ENCODE results near the gene DACH1. TPM values are rescaled to one million over a fixed set of nuclear protein-coding genes. Genes with fewer than 3 reads are reported as not detected.

DACH1 gene
- total RNA-seq, 4 donors from 2014 or later: 2.2 to 5.9 (median 2.8) TPM

DNA sequence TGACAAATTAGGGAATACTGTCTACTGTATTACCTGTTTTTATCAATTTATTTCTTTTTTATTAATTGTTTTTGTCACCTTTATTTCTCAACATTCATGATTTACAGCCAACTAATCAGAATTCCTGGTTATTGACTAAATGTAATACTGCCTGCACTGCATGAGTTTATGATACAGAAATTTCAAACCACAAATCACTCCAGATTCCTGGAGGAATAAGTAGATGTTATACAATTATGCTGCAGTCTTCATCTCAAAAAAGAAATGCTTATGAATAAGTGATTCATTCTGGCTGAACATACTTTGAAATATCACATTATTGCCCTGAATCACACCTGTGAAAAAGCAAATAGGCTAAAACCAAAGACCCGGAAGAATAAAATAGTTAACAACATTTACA lies 249.7 kb downstream of the DACH1 start:
- Histone ChIP-seq H3K27me3 (no peaks in the 10 kb centered on the region), H3K27ac (no peak overlapping the region), H3K4me1 (no peaks in the 10 kb centered on the region), H3K9me3 (no peaks in the 10 kb centered on the region), H3K36me3 (no peaks in the 10 kb centered on the region), H3K4me3 (no peak overlapping the region)
- DNase-seq (ENCODE audit: low spot score in 2 of 2): no peak
- TF ChIP-seq, protein P1, sequence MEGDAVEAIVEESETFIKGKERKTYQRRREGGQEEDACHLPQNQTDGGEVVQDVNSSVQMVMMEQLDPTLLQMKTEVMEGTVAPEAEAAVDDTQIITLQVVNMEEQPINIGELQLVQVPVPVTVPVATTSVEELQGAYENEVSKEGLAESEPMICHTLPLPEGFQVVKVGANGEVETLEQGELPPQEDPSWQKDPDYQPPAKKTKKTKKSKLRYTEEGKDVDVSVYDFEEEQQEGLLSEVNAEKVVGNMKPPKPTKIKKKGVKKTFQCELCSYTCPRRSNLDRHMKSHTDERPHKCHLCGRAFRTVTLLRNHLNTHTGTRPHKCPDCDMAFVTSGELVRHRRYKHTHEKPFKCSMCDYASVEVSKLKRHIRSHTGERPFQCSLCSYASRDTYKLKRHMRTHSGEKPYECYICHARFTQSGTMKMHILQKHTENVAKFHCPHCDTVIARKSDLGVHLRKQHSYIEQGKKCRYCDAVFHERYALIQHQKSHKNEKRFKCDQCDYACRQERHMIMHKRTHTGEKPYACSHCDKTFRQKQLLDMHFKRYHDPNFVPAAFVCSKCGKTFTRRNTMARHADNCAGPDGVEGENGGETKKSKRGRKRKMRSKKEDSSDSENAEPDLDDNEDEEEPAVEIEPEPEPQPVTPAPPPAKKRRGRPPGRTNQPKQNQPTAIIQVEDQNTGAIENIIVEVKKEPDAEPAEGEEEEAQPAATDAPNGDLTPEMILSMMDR (IDR thresholded peaks at IDR 0.05): no peak
- TF ChIP-seq POLR2A (IDR thresholded peaks at IDR 0.05): no peak
- no peak for TF ChIP-seq EP300 (IDR thresholded peaks at IDR 0.05)
- 81 to 100% methylated on average over 1 of the region's 1 CpG for WGBS, 2 donors

DNA sequence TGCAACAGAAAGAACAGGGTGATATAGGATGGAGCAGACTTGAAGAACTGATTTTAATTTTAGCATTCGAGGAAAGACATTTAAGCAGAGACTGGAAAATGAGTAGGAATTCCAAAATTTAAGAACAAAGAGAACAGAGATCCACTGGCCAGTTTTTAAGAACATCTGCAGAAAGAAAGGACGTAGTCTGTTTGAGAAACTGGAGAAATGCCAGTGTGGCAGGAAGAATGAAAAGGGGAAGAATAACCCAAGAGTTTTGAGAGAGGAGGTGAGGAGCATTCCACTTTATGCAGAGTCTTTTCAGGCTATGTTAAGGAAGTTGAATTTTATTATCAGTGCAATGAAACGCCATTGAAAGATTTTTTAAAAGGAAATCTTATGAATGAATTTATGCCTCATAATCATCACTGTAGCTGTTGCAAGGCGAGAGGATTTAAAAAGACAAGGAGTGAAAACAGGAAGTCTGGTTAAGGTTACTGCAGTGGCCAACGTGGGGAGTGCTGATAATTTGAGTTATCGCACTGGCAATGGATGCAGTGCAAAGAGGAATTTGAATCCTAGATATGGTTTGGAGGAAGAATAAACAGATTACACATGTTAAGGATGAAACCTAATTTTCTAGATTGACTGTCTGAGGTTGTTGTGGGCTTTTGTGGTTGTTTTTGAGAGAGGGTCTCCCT lies 253.8 kb downstream of the DACH1 start:
- no peaks in the 10 kb centered on the region for H3K9me3 ChIP-seq
- H3K4me3 ChIP-seq: no peak overlapping the region
- WGBS, 2 donors: 52 to 55% methylated on average over 6 of the region's 6 CpGs
- H3K4me1 ChIP-seq: no peaks in the 10 kb centered on the region
- TF ChIP-seq, protein P1 (IDR thresholded peaks at IDR 0.05): no peak
- TF ChIP-seq POLR2A (IDR thresholded peaks at IDR 0.05) (no peak), EP300 (IDR thresholded peaks at IDR 0.05) (no peak)
- H3K27me3 ChIP-seq: no peaks in the 10 kb centered on the region
- H3K27ac ChIP-seq: no peak overlapping the region
- no peak for DNase-seq (ENCODE audit: low spot score in 2 of 2)
- no peaks in the 10 kb centered on the region for H3K36me3 ChIP-seq

DNA sequence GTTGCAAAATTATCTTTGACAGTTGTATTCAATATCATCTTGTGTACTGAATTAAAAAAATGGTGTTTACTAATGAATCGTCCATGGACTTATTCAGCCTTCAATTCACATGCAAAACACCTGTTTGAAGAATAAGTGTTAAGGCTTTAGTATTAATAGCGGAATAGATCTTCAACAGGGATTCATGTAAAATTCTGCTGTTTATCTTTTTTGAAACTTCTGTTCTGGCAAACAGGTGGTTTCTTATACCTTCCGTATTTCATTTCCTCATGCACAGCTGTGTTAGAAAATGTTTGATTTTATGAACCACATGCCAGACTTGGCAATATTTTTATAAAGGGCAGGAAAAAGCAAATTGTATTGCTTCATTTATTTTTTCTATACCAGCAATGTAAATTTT lies 255.7 kb downstream of the DACH1 start:
- Histone ChIP-seq H3K4me1 (no peaks in the 10 kb centered on the region), H3K27me3 (no peaks in the 10 kb centered on the region), H3K36me3 (no peaks in the 10 kb centered on the region), H3K27ac (no peak overlapping the region), H3K4me3 (no peak overlapping the region), H3K9me3 (no peaks in the 10 kb centered on the region)
- WGBS, 2 donors: 82 to 89% methylated on average over 3 of the region's 3 CpGs
- DNase-seq (ENCODE audit: low spot score in 2 of 2): no peak
- TF ChIP-seq POLR2A (IDR thresholded peaks at IDR 0.05) (no peak), EP300 (IDR thresholded peaks at IDR 0.05) (no peak)
- TF ChIP-seq, protein P1 (IDR thresholded peaks at IDR 0.05): no peak

DNA sequence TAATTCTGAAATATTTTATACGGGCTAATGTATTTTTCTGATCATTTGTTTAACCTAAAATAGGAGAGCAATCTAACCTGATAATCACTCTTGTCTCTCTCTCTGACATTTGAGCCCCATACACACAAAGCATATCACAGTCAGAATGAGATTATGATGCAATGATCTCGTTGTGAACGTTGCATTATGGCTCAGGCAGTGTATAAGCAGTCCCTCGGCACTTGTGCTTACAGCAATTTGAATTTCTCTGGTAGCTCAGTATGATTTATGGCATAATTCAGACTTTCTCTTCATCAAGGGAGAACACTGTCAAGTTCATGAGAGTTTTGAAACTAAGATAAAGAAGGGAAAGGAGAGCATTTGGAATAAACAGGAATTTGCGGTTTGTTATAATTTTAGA lies 256.1 kb downstream of the DACH1 start:
- H3K4me3 ChIP-seq: no peak overlapping the region
- H3K27me3 ChIP-seq: no peaks in the 10 kb centered on the region
- no peaks in the 10 kb centered on the region for H3K36me3 ChIP-seq
- DNase-seq (ENCODE audit: low spot score in 2 of 2): no peak
- H3K9me3 ChIP-seq: no peaks in the 10 kb centered on the region
- 36 to 40% methylated on average over 5 of the region's 5 CpGs for WGBS, 2 donors
- H3K27ac ChIP-seq: no peak overlapping the region
- no peak for TF ChIP-seq POLR2A (IDR thresholded peaks at IDR 0.05)
- no peak for TF ChIP-seq EP300 (IDR thresholded peaks at IDR 0.05)
- TF ChIP-seq, protein P1 (IDR thresholded peaks at IDR 0.05): no peak
- no peaks in the 10 kb centered on the region for H3K4me1 ChIP-seq

DNA sequence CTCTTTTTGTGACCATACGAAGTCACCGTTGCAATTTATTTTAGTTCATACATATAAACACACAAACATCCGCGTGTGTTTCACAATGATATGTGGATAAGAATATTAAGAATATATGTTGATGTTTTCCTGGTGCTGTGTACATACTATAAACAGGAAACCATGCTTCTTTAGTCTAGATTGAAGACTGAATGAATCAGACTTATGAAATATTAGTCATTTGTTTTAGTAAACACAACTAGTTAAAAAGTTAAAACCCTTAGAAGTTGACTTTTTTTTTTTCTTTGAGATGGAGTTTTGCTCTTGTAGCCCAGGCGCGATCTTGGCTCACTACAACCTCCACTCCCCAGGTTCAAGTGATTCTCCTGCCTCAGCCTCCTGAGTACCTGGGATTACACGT lies 257.7 kb downstream of the DACH1 start:
- TF ChIP-seq POLR2A (IDR thresholded peaks at IDR 0.05) (no peak), EP300 (IDR thresholded peaks at IDR 0.05) (no peak)
- TF ChIP-seq, protein P1 (IDR thresholded peaks at IDR 0.05): no peak
- no peak overlapping the region for H3K4me3 ChIP-seq
- no peak for DNase-seq (ENCODE audit: low spot score in 2 of 2)
- H3K27ac ChIP-seq: no peak overlapping the region
- H3K4me1 ChIP-seq: no peaks in the 10 kb centered on the region
- H3K9me3 ChIP-seq: no peaks in the 10 kb centered on the region
- WGBS, 2 donors: 94 to 96% methylated on average over 7 of the region's 7 CpGs
- no peaks in the 10 kb centered on the region for H3K27me3 ChIP-seq
- no peaks in the 10 kb centered on the region for H3K36me3 ChIP-seq

All from tibial nerve (tissue), 4 donors.